Mesothelial cell of epicardium (in vitro differentiated cells): Measurements from ENCODE around the gene NAV2. TPM values are rescaled to one million over a fixed set of nuclear protein-coding genes. Genes with fewer than 3 reads are reported as not detected.
A peak's percentile ranks its signal among the peaks of the same experiment; 100 is the strongest.

Experiments used
- DNase-seq, 2 experiments: peaks; one replicate each; pipeline ENCODE4 v3.0.0; 2021; ENCODE audit warnings: low spot score in 2 of 2; ENCODE audit not compliant: unreplicated experiment in 2 of 2
- H3K27ac Mint-ChIP-seq: 2 replicates; pipeline ENCODE4 v1.8.0; 2021; ENCODE audit warnings: mixed read lengths
- H3K27me3 Mint-ChIP-seq: 2 replicates; pipeline ENCODE4 v1.8.0; 2021; ENCODE audit warnings: low read depth, mixed read lengths
- H3K36me3 Mint-ChIP-seq: 2 replicates; pipeline ENCODE4 v1.8.0; 2021; ENCODE audit warnings: mixed read lengths
- H3K4me1 Mint-ChIP-seq: 2 replicates; pipeline ENCODE4 v1.8.0; 2021; ENCODE audit warnings: mixed read lengths
- H3K4me3 Mint-ChIP-seq: 2 replicates; pipeline ENCODE4 v1.8.0; 2021; ENCODE audit warnings: mild to moderate bottlenecking, moderate library complexity, mixed read lengths
- H3K9me3 Mint-ChIP-seq: 2 replicates; pipeline ENCODE4 v1.8.0; 2021; ENCODE audit warnings: mixed read lengths
- total RNA-seq: library from RNA; stranded (reverse); gene quantifications from 3 replicates; pipeline ENCODE4 v1.2.1, GENCODE V29; 2021
- TF ChIP-seq, protein P1 (sequence below): fragments of 200-600 bp; sonication (generic); IDR thresholded peaks from one replicate; pipeline ENCODE4 v1.5.0; 2021; ENCODE audit warnings: antibody characterized with exemption; ENCODE audit not compliant: unreplicated experiment

NAV2 gene
- total RNA-seq, 1 donor from 2014 or later: 69.8 TPM

DNA sequence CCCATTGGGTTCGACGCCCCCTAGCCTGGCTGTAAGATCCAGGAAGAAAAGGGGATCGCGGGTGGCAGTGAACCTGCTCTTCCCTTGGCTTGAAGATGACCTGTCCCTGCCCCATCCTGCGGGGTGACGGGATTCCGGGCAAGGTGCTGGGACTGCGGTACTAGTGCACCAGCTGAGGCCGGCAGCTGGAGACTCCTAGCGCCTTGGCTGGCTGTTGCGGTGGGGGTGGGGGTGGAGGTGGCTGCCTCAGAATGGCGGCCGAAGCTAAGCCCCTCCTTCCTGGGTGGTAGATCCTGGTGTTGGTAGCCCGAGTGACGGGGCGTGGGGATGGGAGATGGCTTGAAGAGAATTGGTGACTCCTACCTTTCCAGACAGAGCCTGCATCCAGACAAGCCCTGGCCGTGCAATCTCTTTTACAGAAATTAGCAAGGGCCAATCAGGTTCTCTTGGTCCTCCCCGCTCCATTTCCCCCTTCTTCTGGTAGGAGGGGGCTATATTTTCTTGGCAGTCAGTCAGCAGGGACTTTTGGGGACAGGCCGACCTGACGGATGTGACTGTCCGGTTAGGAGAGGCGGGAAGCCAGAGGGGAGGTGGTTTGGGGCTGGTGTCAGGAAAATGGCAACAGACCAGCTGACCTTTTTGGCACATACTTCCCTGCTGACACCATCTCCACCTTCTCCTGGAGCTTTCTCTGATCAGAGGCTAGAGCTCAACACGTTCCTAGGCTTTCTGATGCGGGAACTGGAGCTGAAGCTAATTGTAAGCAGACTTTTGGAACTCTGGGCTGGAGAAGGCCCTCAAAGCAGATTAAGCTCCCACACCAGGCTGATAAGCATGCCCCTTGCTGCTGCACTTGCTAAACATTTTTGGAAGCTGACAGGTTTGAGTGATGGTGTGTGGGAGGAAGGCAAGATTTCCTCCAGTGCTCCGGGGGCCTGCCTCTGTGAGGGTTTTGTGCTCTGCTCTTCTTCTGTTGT, 2.0 kb downstream of the NAV2 start:
- peak overlapping the region; percentile 83 for H3K27ac Mint-ChIP-seq
- DNase-seq: peak in 1 of 2 experiments; percentile 44
- H3K36me3 Mint-ChIP-seq: no peaks in the 10 kb centered on the region
- H3K4me1 Mint-ChIP-seq: peaks cover 58% of the 10 kb centered on the region
- peak overlapping the region; percentile 67 for H3K4me3 Mint-ChIP-seq
- H3K27me3 Mint-ChIP-seq: peaks cover 25% of the 10 kb centered on the region
- no peaks in the 10 kb centered on the region for H3K9me3 Mint-ChIP-seq
- TF ChIP-seq, protein P1, sequence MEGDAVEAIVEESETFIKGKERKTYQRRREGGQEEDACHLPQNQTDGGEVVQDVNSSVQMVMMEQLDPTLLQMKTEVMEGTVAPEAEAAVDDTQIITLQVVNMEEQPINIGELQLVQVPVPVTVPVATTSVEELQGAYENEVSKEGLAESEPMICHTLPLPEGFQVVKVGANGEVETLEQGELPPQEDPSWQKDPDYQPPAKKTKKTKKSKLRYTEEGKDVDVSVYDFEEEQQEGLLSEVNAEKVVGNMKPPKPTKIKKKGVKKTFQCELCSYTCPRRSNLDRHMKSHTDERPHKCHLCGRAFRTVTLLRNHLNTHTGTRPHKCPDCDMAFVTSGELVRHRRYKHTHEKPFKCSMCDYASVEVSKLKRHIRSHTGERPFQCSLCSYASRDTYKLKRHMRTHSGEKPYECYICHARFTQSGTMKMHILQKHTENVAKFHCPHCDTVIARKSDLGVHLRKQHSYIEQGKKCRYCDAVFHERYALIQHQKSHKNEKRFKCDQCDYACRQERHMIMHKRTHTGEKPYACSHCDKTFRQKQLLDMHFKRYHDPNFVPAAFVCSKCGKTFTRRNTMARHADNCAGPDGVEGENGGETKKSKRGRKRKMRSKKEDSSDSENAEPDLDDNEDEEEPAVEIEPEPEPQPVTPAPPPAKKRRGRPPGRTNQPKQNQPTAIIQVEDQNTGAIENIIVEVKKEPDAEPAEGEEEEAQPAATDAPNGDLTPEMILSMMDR: no peak

DNA sequence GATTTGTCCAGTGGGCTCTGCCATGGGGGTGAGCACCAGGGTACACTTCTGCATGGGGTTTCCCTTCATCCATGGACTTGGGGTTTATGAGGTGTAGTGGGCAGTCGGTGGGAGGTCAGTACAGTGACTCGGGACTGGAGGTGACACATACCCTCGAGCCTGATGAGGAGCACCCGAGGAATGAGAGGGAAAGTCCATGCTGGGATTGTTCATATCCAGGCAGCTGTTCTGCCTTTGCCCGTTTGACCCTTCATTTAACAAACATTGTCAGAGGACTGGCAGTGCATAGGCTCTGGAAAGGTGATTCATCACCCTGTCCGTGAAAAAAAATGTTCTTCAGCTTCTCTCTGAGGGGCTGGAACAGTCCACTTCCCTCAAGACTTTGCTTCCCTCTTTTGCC, 2.7 kb downstream of the NAV2 start:
- H3K36me3 Mint-ChIP-seq: no peaks in the 10 kb centered on the region
- H3K27ac Mint-ChIP-seq: peak overlapping the region; percentile 83
- peaks cover 25% of the 10 kb centered on the region for H3K27me3 Mint-ChIP-seq
- H3K4me3 Mint-ChIP-seq: peak overlapping the region; percentile 67
- TF ChIP-seq, protein P1: no peak
- no peaks in the 10 kb centered on the region for H3K9me3 Mint-ChIP-seq
- H3K4me1 Mint-ChIP-seq: peaks cover 58% of the 10 kb centered on the region
- no peak for DNase-seq

DNA sequence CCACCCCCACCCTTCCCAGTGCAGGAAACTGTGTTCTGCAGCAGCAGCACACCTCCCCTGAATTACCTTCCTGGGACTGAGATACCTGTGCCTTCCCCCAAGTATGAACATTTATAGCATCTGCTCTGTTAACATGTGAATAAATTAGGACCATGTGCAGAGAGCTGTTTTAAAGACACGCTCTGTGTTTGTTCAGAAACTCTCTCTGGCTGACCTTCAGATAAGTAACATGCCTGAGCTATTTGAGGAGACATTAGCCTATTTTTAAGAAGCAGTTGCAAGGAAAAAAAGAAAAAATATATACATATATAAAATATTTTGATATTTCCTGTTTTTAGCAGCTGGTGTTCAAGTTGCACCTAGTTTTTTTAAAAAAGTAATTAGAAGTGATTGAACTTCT, 5.4 kb downstream of the NAV2 start:
- TF ChIP-seq, protein P1: no peak
- Mint-ChIP-seq H3K4me3 (no peak overlapping the region), H3K36me3 (no peaks in the 10 kb centered on the region), H3K4me1 (peaks cover 48% of the 10 kb centered on the region), H3K27me3 (peaks cover 23% of the 10 kb centered on the region), H3K9me3 (no peaks in the 10 kb centered on the region), H3K27ac (no peak overlapping the region)
- no peak for DNase-seq

- no peak overlapping the region for H3K4me3 Mint-ChIP-seq
- DNase-seq: no peak
- TF ChIP-seq, protein P1: no peak
- peaks cover 14% of the 10 kb centered on the region for H3K27me3 Mint-ChIP-seq
- H3K27ac Mint-ChIP-seq: no peak overlapping the region
- H3K9me3 Mint-ChIP-seq: no peaks in the 10 kb centered on the region
- peaks cover 50% of the 10 kb centered on the region for H3K4me1 Mint-ChIP-seq
- no peaks in the 10 kb centered on the region for H3K36me3 Mint-ChIP-seq
Observed at GRCh38 chr11:19718951-19719350, 6.3 kb downstream of the NAV2 start.

GRCh38 chr11:19719960-19720359, 7.3 kb downstream of the NAV2 start:
- Mint-ChIP-seq H3K9me3 (no peaks in the 10 kb centered on the region), H3K36me3 (no peaks in the 10 kb centered on the region), H3K27ac (no peak overlapping the region), H3K4me3 (no peak overlapping the region), H3K27me3 (peaks cover 4% of the 10 kb centered on the region), H3K4me1 (peaks cover 42% of the 10 kb centered on the region)
- TF ChIP-seq, protein P1: no peak
- no peak for DNase-seq
